ENCODE results near the gene GAREM2.

Gene GAREM2

GRCh38 chr2:26202981-26203490 lies 30.1 kb downstream of the GAREM2 start:
- DNase-seq (ENCODE audit: low read depth), result no peak
- TF ChIP-seq, protein P1, sequence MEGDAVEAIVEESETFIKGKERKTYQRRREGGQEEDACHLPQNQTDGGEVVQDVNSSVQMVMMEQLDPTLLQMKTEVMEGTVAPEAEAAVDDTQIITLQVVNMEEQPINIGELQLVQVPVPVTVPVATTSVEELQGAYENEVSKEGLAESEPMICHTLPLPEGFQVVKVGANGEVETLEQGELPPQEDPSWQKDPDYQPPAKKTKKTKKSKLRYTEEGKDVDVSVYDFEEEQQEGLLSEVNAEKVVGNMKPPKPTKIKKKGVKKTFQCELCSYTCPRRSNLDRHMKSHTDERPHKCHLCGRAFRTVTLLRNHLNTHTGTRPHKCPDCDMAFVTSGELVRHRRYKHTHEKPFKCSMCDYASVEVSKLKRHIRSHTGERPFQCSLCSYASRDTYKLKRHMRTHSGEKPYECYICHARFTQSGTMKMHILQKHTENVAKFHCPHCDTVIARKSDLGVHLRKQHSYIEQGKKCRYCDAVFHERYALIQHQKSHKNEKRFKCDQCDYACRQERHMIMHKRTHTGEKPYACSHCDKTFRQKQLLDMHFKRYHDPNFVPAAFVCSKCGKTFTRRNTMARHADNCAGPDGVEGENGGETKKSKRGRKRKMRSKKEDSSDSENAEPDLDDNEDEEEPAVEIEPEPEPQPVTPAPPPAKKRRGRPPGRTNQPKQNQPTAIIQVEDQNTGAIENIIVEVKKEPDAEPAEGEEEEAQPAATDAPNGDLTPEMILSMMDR (IDR thresholded peaks at IDR 0.05; ENCODE audit: control insufficient read depth, insufficient read depth, low read depth, low read length, missing control alignments), result no peak
- H3K4me3 ChIP-seq (ENCODE audit: control insufficient read depth, low read depth, low read length), result no peak overlapping the region

DNA sequence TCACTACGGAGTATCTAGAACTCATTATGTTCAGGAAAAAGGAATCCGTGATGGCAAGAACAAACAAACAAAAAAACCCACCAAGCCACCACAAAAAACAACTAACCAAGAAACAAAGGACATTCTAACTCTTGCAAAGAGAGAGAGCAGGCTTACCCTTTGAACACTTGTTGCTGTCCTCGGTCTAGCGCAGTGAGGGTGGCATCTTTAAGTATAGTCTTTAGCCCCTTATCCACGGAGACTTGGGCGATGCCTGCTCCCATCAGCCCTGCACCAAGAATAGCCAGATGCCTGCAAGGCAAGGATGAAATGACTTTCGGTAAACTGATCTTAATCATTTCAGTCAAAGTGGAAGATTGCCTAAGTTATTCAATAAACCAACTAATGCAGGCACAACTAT lies 31.0 kb downstream of the GAREM2 start:
- DNase-seq (ENCODE audit: low read depth), result no peak
- H3K4me3 ChIP-seq (ENCODE audit: control insufficient read depth, low read depth, low read length), result no peak overlapping the region
- TF ChIP-seq, protein P1 (IDR thresholded peaks at IDR 0.05; ENCODE audit: control insufficient read depth, insufficient read depth, low read depth, low read length, missing control alignments), result no peak

- H3K4me3 ChIP-seq (ENCODE audit: control insufficient read depth, low read depth, low read length), result no peak overlapping the region
- DNase-seq (ENCODE audit: low read depth), result no peak
- TF ChIP-seq, protein P1 (IDR thresholded peaks at IDR 0.05; ENCODE audit: control insufficient read depth, insufficient read depth, low read depth, low read length, missing control alignments), result no peak
Measured at GRCh38 chr2:26212011-26212410, 39.1 kb downstream of the GAREM2 start.

- TF ChIP-seq, protein P1 (IDR thresholded peaks at IDR 0.05; ENCODE audit: control insufficient read depth, insufficient read depth, low read depth, low read length, missing control alignments), result no peak
- no peak overlapping the region for H3K4me3 ChIP-seq (ENCODE audit: control insufficient read depth, low read depth, low read length)
- DNase-seq (ENCODE audit: low read depth), result no peak
Measured at GRCh38 chr2:26214759-26215158, 41.9 kb downstream of the GAREM2 start.

DNA sequence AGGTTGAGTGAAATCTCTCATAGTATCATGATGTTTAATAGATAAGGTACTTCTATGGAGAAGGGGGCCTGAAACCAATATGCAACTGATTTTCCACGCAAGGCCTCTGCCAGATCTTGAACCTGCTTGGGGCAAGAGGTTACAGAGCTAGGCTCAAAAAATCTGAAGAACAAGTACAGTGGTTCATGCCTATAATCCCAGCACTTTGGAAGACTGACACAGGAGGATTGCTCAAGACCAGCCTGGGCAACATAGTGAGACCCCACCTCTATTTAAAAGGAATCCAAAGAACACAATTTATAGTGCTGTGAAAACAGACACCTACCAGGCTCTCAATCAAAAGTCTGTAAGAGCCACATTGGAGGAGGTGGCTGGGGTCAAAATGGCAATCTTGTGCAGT lies 42.9 kb downstream of the GAREM2 start:
- TF ChIP-seq, protein P1 (IDR thresholded peaks at IDR 0.05; ENCODE audit: control insufficient read depth, insufficient read depth, low read depth, low read length, missing control alignments), result no peak
- no peak for DNase-seq (ENCODE audit: low read depth)
- H3K4me3 ChIP-seq (ENCODE audit: control insufficient read depth, low read depth, low read length), result no peak overlapping the region

DNA sequence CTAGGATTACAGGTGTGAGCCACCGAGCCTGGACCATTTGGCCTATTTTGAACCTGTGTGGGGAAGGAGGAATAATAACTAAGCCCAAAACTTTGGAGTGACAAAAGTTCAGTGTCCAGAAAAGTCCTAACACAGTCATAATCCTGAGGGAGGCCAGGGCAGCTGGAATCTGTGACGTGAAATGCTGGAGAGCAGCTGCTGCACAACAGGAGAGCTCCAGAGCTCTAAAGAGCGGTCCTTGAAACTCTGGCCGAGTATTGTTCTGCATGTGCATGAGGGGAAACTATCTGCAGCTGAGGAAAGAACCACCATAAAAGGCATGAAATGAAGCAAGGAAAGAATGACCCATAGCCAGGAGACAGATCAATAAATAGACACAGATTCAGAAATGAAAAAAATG lies 43.7 kb downstream of the GAREM2 start:
- DNase-seq (ENCODE audit: low read depth), result no peak
- TF ChIP-seq, protein P1 (IDR thresholded peaks at IDR 0.05; ENCODE audit: control insufficient read depth, insufficient read depth, low read depth, low read length, missing control alignments), result no peak
- no peak overlapping the region for H3K4me3 ChIP-seq (ENCODE audit: control insufficient read depth, low read depth, low read length)

- H3K4me3 ChIP-seq (ENCODE audit: control insufficient read depth, low read depth, low read length), result no peak overlapping the region
- no peak for DNase-seq (ENCODE audit: low read depth)
- TF ChIP-seq, protein P1 (IDR thresholded peaks at IDR 0.05; ENCODE audit: control insufficient read depth, insufficient read depth, low read depth, low read length, missing control alignments), result no peak
Measured at GRCh38 chr2:26217720-26218119, 44.8 kb downstream of the GAREM2 start.

Data from AG09309 (cell line).